Posterior cingulate gyrus (tissue), 11 donors: ENCODE data around the gene TRAPPC2.
"Not testable (repeated sequence)": the region's sequence is repeated elsewhere in the genome, so short reads cannot be mapped to it uniquely, and the experiment has no call there.

Experiments
- DNase-seq, 10 donors: peaks; one replicate each; pipeline versions ENCODE4 v3.0.0 to v3.0.0-alpha.2; 2020 to 2021; ENCODE audit warnings: mixed read lengths in 3 of 10
- intact Hi-C: fragments of 100-400 bp; cut with DNase I; formaldehyde crosslinking; loops from one replicate; pipeline ENCODE4 v1.15.1; 2023

Gene TRAPPC2

GRCh38 chrX:13750204-13750603 is 15.8 kb upstream of the TRAPPC2 start:
- intact Hi-C loops, result loop anchor here (2.0 kb wide), 1 partner anchor 283 kb away; no protein-coding TSS in a partner anchor
- no peak for DNase-seq

- intact Hi-C loops, result loop anchor here (2.0 to 10.0 kb wide), 2 partner anchors 90 to 244 kb away; no protein-coding TSS in a partner anchor
- no peak for DNase-seq
Observed at GRCh38 chrX:13748486-13748885, 14.1 kb upstream of the TRAPPC2 start.

GRCh38 chrX:13747836-13748235 is 13.4 kb upstream of the TRAPPC2 start:
- peak in 3 of 10 donors; percentile 25 to 49 (median 37) for DNase-seq
- intact Hi-C loops, result loop anchor here (2.0 to 10.0 kb wide), 2 partner anchors 89 to 243 kb away; no protein-coding TSS in a partner anchor

GRCh38 chrX:13742397-13743176 is 8.2 kb upstream of the TRAPPC2 start:
- DNase-seq, result no peak

GRCh38 chrX:13741695-13742094 is 7.3 kb upstream of the TRAPPC2 start:
- no peak for DNase-seq
- intact Hi-C loops, result loop anchor here (10.0 kb wide), 1 partner anchor 237 kb away; no protein-coding TSS in a partner anchor

More at GRCh38 chrX:13742397-13743176, 8.2 kb upstream of the TRAPPC2 start:
- intact Hi-C loops, result loop anchor here (10.0 kb wide), 1 partner anchor 238 kb away; no protein-coding TSS in a partner anchor

- no peak for DNase-seq
- intact Hi-C loops, result loop anchor here (5.0 kb wide), 1 partner anchor 46 kb away; the partner anchor contains the start of gene RAB9A
Observed at GRCh38 chrX:13733506-13733905, 914 bp downstream of the TRAPPC2 start.

- DNase-seq, result no peak
- intact Hi-C loops, result loop anchor here (5.0 kb wide), 1 partner anchor 45 kb away; the partner anchor contains the start of gene RAB9A
Observed at GRCh38 chrX:13732246-13733067, 2.0 kb downstream of the TRAPPC2 start.

- intact Hi-C loops, result loop anchor here (5.0 kb wide), 1 partner anchor 43 kb away; the partner anchor contains the start of gene RAB9A
Observed at GRCh38 chrX:13730523-13730922, 3.9 kb downstream of the TRAPPC2 start.

GRCh38 chrX:13726583-13726982 is 7.8 kb downstream of the TRAPPC2 start:
- intact Hi-C loops, DNase-seq: not testable (repeated sequence)

More at GRCh38 chrX:13730523-13730922, 3.9 kb downstream of the TRAPPC2 start:
- not testable (repeated sequence) for DNase-seq

GRCh38 chrX:13724878-13725277 is 9.5 kb downstream of the TRAPPC2 start:
- intact Hi-C loops, result not testable (repeated sequence)
- DNase-seq, result peak in 8 of 10 donors; percentile 23 to 90 (median 50)

GRCh38 chrX:13721819-13722519 is 12.5 kb downstream of the TRAPPC2 start:
- intact Hi-C loops, result no loop called here
- no peak for DNase-seq

- no peak for DNase-seq
- intact Hi-C loops, result no loop called here
Observed at GRCh38 chrX:13721371-13721770, 13.0 kb downstream of the TRAPPC2 start.

- intact Hi-C loops, result no loop called here
- DNase-seq, result no peak
Observed at GRCh38 chrX:13719192-13719856, 15.1 kb downstream of the TRAPPC2 start.

- peak in 2 of 10 donors; percentile 15 to 75 for DNase-seq
- intact Hi-C loops, result no loop called here
Observed at GRCh38 chrX:13717700-13718472, 16.5 kb downstream of the TRAPPC2 start.

GRCh38 chrX:13716905-13717304 is 17.5 kb downstream of the TRAPPC2 start:
- no peak for DNase-seq
- intact Hi-C loops, result no loop called here

- no peak for DNase-seq
- intact Hi-C loops, result no loop called here
Observed at GRCh38 chrX:13716455-13716854, 18.0 kb downstream of the TRAPPC2 start.

- no peak for DNase-seq
- intact Hi-C loops, result no loop called here
Observed at GRCh38 chrX:13711141-13711540, 23.3 kb downstream of the TRAPPC2 start.

GRCh38 chrX:13703589-13703988 is 30.8 kb downstream of the TRAPPC2 start:
- intact Hi-C loops, result no loop called here
- DNase-seq, result no peak

- DNase-seq, result no peak
- intact Hi-C loops, result no loop called here
Observed at GRCh38 chrX:13703135-13703534, 31.3 kb downstream of the TRAPPC2 start.
